ENCODE measurements around the gene GHR. TPM values are rescaled to one million over a fixed set of nuclear protein-coding genes. Genes with fewer than 3 reads are reported as not detected.

GHR gene
- total RNA-seq, 1 experiment from 2014 or later: not detected

DNA sequence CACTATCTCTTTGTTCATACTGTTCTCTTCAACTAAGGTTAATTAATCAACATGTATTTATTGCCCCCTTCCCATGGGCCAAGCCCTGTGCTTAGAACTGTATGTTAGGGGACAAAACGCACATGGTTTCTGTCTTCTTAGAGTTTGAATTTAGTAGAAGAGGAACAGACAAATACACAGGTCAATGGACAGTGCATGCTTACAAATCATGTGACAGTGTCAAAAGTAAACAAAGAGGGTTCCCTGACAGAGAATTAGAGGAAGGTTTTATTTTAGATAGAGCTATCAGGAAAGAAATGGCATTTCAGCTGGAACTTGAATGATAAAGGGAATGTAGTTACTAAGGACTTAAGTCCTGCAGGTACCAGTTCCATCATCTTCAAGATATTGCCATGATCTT is 188.2 kb downstream of the GHR start:
- H3K27ac ChIP-seq (ENCODE audit: low read depth, low read length, poor library complexity, severe bottlenecking): no peak overlapping the region
- H3K36me3 ChIP-seq (ENCODE audit: insufficient read depth, low read length, poor library complexity, severe bottlenecking): no peaks in the 10 kb centered on the region
- no peak overlapping the region for H3K4me3 ChIP-seq (ENCODE audit: low read depth, low read length, poor library complexity, severe bottlenecking)
- H3K9me3 ChIP-seq (ENCODE audit: low read depth, low read length, poor library complexity, severe bottlenecking): no peaks in the 10 kb centered on the region
- no peaks in the 10 kb centered on the region for H3K4me1 ChIP-seq (ENCODE audit: insufficient read depth, low read length, poor library complexity, severe bottlenecking)
- POLR2A ChIA-PET (ENCODE audit: low non-redundant PET): no interaction called here
- DNase-seq (ENCODE audit: low spot score): no peak
- TF ChIP-seq, protein P1, sequence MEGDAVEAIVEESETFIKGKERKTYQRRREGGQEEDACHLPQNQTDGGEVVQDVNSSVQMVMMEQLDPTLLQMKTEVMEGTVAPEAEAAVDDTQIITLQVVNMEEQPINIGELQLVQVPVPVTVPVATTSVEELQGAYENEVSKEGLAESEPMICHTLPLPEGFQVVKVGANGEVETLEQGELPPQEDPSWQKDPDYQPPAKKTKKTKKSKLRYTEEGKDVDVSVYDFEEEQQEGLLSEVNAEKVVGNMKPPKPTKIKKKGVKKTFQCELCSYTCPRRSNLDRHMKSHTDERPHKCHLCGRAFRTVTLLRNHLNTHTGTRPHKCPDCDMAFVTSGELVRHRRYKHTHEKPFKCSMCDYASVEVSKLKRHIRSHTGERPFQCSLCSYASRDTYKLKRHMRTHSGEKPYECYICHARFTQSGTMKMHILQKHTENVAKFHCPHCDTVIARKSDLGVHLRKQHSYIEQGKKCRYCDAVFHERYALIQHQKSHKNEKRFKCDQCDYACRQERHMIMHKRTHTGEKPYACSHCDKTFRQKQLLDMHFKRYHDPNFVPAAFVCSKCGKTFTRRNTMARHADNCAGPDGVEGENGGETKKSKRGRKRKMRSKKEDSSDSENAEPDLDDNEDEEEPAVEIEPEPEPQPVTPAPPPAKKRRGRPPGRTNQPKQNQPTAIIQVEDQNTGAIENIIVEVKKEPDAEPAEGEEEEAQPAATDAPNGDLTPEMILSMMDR (conservative IDR thresholded peaks at IDR 0.05; ENCODE audit: low read depth, low read length): no peak
- no peak for TF ChIP-seq EZH2 (IDR thresholded peaks at IDR 0.05; ENCODE audit: borderline replicate concordance, low read depth, low read length, poor library complexity, severe bottlenecking)
- CTCF ChIA-PET: no interaction called here
- H3K27me3 ChIP-seq (replicated peaks; ENCODE audit: insufficient read depth, low read depth, low read length, poor library complexity): peaks cover 7% of the 10 kb centered on the region
- intact Hi-C loops (cut with micrococcal nuclease; ENCODE audit: unreplicated experiment): no loop called here
- no TSS peak for BruUV-seq (replicated peaks)

DNA sequence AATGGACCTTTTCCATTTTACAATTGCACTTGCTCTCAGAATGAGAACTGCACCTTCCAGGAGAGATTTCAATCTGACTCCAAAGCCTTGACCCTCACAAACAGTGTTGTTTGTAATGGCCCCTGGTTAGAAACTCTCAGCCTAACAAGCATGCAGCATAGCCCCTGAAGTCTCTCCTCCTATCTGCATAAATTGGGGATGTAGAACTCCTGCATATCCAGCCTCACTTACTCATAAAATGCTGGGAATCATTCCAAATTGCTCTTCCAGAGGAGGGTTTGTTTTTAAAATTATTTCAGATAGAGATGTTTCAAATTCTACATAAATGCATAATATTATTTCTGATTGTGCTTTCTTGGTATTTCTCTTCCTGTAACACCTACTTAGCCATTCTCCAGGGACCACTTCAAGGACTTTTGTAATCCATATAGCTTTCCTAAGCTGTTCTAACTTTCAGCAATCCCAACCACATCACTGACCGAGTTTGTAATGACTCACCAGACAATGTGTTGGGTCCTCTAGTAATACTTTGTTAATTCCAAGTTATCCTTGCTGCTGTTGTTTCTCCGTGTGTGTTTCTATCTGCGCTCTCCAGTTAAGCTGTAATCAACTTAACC is 189.6 kb downstream of the GHR start:
- CTCF ChIA-PET: no interaction called here
- Histone ChIP-seq H3K4me1 (ENCODE audit: insufficient read depth, low read length, poor library complexity, severe bottlenecking) (no peaks in the 10 kb centered on the region), H3K4me3 (ENCODE audit: low read depth, low read length, poor library complexity, severe bottlenecking) (no peak overlapping the region), H3K9me3 (ENCODE audit: low read depth, low read length, poor library complexity, severe bottlenecking) (no peaks in the 10 kb centered on the region), H3K36me3 (ENCODE audit: insufficient read depth, low read length, poor library complexity, severe bottlenecking) (no peaks in the 10 kb centered on the region), H3K27ac (ENCODE audit: low read depth, low read length, poor library complexity, severe bottlenecking) (no peak overlapping the region), H3K27me3 (replicated peaks; ENCODE audit: insufficient read depth, low read depth, low read length, poor library complexity) (peaks cover 15% of the 10 kb centered on the region)
- no TSS peak for BruUV-seq (replicated peaks)
- POLR2A ChIA-PET (ENCODE audit: low non-redundant PET): no interaction called here
- no peak for TF ChIP-seq EZH2 (IDR thresholded peaks at IDR 0.05; ENCODE audit: borderline replicate concordance, low read depth, low read length, poor library complexity, severe bottlenecking)
- TF ChIP-seq, protein P1 (conservative IDR thresholded peaks at IDR 0.05; ENCODE audit: low read depth, low read length): no peak
- DNase-seq (ENCODE audit: low spot score): peak; percentile 16
- intact Hi-C loops (cut with micrococcal nuclease; ENCODE audit: unreplicated experiment): no loop called here

DNA sequence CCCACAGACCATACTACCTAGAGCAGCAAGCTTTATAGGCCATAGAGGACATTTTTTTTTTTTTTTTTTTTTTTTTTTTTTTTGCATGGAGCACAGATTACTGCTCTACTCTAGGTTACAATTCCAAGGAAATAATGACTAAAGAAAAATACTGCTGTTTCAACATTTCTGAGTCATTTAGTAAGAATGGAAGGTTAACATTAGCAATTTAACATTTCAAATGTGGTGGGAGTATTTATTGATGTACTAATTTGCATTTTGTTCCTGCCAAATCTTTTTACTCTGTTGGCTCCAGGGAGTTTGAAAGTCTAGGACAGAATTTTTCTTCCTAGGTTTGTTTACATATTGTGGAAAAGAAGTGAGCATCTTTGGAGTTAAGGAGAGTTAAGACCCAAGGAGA is 191.3 kb downstream of the GHR start:
- no peak for DNase-seq (ENCODE audit: low spot score)
- ChIA-PET CTCF (no interaction called here), POLR2A (ENCODE audit: low non-redundant PET) (no interaction called here)
- no TSS peak for BruUV-seq (replicated peaks)
- no peaks in the 10 kb centered on the region for H3K9me3 ChIP-seq (ENCODE audit: low read depth, low read length, poor library complexity, severe bottlenecking)
- no peak overlapping the region for H3K4me3 ChIP-seq (ENCODE audit: low read depth, low read length, poor library complexity, severe bottlenecking)
- intact Hi-C loops (cut with micrococcal nuclease; ENCODE audit: unreplicated experiment): no loop called here
- H3K27me3 ChIP-seq (replicated peaks; ENCODE audit: insufficient read depth, low read depth, low read length, poor library complexity): peaks cover 18% of the 10 kb centered on the region
- no peaks in the 10 kb centered on the region for H3K4me1 ChIP-seq (ENCODE audit: insufficient read depth, low read length, poor library complexity, severe bottlenecking)
- H3K27ac ChIP-seq (ENCODE audit: low read depth, low read length, poor library complexity, severe bottlenecking): no peak overlapping the region
- no peaks in the 10 kb centered on the region for H3K36me3 ChIP-seq (ENCODE audit: insufficient read depth, low read length, poor library complexity, severe bottlenecking)
- no peak for TF ChIP-seq EZH2 (IDR thresholded peaks at IDR 0.05; ENCODE audit: borderline replicate concordance, low read depth, low read length, poor library complexity, severe bottlenecking)
- TF ChIP-seq, protein P1 (conservative IDR thresholded peaks at IDR 0.05; ENCODE audit: low read depth, low read length): no peak
